GM10266 (cell line): Measurements from ENCODE around the gene HPCAL1.
"Not testable (repeated sequence)": the region's sequence is repeated elsewhere in the genome, so short reads cannot be mapped to it uniquely, and the experiment has no call there.

Source experiments
- DNase-seq: peaks from one replicate; pipeline ENCODE4 v3.0.0; 2012; ENCODE audit errors: extremely low spot score
- TF ChIP-seq, protein P1 (sequence below): IDR thresholded peaks from 2 replicates; pipeline ENCODE4 v1.5.1; 2012; ENCODE audit warnings: mild to moderate bottlenecking, low read depth; ENCODE audit not compliant: control insufficient read depth, insufficient read depth; ENCODE audit errors: missing control alignments

The HPCAL1 gene

DNA sequence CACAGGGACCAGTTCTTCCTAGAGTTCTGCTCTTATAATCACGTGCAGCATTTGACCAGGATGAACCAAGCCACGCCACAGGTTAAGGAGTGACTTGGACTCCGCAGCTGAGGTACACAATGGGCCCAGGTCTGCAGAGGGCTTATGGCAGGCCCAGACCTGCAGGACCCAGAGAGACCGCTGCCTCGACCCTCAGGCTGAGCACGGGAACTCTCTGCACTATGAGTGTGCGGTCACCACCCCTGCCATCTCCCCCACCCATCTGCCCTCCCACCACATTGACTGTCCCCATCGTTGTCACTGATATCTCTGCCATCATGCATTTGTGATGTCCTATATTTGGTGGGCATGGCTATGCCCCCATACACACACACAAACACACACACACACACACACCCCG is 45.7 kb upstream of the HPCAL1 start:
- no peak for DNase-seq
- TF ChIP-seq, protein P1, sequence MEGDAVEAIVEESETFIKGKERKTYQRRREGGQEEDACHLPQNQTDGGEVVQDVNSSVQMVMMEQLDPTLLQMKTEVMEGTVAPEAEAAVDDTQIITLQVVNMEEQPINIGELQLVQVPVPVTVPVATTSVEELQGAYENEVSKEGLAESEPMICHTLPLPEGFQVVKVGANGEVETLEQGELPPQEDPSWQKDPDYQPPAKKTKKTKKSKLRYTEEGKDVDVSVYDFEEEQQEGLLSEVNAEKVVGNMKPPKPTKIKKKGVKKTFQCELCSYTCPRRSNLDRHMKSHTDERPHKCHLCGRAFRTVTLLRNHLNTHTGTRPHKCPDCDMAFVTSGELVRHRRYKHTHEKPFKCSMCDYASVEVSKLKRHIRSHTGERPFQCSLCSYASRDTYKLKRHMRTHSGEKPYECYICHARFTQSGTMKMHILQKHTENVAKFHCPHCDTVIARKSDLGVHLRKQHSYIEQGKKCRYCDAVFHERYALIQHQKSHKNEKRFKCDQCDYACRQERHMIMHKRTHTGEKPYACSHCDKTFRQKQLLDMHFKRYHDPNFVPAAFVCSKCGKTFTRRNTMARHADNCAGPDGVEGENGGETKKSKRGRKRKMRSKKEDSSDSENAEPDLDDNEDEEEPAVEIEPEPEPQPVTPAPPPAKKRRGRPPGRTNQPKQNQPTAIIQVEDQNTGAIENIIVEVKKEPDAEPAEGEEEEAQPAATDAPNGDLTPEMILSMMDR = no peak

DNA sequence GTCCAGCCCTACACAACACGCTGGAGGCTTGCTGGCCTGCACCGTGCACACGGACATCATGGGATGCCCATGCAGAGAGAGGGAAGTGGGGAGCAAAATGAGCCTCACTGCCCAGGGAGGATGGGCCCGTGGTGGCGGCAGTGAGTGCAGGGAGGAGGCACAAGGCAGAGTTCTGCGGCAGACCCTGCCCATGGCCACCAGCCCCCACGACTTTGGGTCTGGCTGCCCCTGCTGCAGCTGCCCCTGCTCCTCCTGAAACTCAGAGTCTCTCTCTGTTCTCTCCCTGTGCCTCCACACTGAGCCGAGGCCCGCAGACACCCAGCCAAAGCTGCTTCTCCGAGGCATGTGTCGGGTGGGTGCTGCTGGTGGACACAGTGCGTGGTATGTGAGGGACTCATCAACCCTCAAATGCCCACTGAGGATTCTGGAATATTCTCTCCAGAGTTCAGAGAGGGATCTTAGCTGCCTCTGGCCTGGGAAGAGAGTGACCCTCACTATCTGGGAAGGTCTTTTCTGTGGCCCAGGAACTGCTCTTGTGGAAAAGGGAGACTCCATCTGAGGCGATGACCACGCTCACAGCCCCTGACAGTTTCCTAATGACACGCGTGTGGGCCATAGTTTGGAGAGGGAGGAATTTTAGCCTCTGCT is 45.1 kb upstream of the HPCAL1 start:
- TF ChIP-seq, protein P1 = no peak
- DNase-seq = no peak

DNA sequence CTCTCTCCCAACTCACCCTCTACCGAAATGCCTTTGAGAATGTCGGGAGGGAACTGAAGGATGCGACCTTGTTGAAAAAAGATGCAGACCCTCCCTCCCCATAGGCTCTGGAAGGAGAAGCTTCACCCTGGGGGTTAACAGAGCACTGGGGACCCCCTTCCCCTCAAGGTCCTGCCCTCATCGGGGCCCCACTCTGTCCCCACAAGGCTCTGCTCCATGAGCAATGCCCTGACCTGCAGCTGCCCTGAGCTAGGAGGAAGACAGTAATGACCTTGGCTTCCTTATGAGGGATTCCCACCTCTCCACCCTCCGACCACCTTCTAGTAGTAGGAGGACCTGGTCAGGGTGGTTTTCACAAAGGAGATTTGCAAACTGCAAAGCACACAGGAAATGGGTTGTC is 44.4 kb upstream of the HPCAL1 start:
- no peak for DNase-seq
- TF ChIP-seq, protein P1 = no peak

DNA sequence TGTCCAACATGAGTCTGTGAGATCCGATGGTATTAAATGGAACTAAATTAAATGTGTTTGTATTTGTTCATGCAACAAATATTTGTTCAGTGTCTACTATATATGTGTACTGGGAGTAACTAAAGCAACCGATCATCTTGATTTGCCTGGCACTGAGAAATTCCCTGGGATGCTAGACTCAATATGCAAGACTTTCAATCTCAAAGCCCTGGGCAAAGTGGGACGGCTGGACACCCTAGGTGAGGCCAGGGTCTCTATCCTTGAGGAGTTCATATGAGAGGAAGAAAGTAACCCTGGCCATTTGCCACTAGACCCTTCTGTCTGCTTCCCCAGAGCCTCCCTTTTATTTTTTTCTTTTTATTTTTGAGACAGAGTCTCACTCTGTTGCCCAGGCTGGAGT is 44.0 kb upstream of the HPCAL1 start:
- TF ChIP-seq, protein P1 = no peak
- no peak for DNase-seq

DNA sequence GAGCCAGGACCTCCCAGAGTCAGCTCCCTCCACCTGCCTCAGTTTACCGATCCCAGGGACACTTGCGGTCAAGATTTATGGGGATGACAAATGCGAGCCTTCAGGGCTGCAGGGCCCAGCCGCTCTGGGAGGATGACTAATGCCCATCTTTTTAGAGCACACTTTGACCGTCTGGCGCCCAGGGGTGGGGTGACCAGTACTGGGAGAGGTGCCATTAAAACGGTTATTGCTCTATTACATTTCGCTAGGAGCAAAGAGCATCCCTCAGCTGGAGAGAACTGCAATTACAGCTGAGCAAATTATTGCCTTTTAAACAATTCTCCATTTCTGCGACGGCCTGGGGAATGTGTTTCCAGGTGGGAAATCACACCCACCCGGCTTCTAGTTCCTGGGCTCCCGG is 42.6 kb upstream of the HPCAL1 start:
- TF ChIP-seq, protein P1 = no peak
- no peak for DNase-seq

DNA sequence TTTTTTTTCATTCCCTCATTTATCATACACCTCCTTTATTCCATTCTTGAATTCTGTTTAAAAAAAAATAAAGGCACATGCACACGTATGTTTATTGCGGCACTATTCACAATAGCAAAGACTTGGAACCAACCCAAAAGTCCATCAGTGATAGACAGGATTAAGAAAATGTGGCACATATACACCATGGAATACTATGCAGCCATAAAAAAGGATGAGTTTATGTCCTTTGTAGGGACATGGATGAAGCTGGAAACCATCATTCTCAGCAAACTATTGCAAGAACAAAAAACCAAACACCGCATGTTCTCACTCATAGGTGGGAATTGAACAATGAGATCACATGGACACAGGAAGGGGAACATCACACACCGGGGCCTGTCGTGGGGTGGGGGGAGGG is 39.2 kb upstream of the HPCAL1 start:
- not testable (repeated sequence) for DNase-seq

DNA sequence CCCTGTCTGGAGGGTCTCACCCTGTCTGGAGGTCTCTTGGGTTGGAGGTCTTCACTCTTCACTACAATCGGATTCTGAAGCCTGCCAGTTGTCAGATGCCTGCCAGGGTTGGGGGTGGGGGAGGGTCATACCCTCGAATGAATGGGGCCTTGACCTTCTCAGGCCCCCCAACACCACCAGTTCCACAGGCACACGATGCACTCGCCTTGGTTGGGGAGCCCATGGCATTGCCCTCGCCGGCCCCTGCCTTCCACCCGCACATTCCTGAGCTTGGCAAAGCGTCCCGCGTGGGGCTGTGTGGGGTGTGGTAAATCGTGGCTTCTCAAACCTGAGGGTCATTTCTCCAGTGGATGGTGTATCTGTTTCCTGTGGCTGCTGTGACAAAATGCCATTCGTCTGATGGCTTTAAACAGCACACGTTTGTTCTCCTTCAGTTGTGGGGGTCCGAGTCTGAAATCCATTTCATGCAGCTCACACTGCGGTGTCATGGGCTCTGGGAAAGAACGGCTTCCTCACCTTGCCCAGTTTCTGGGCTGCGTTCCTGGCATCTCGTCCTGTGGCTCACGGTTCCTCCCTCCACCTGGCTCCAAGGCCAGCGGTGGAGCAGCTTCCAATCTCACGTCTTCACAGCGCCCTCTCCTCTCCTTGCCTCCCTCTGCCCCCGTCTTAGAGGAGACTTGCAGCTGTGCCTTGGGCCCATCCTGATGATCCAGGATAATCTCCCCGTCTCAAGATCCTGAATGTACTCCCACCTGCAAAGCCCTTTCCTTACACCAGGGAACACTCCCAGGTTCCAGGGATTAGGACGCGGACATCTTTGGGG is 38.0 kb upstream of the HPCAL1 start:
- DNase-seq = no peak
- TF ChIP-seq, protein P1 = no peak
